Measurements from ENCODE around the gene RHEX. TPM values are rescaled to one million over a fixed set of nuclear protein-coding genes. Genes with fewer than 3 reads are reported as not detected.
A peak's percentile ranks its signal among the peaks of the same experiment; 100 is the strongest.

RHEX gene
- total RNA-seq, 4 donors from 2014 or later = 0.45 to 11.2 (median 7.7) TPM

DNA sequence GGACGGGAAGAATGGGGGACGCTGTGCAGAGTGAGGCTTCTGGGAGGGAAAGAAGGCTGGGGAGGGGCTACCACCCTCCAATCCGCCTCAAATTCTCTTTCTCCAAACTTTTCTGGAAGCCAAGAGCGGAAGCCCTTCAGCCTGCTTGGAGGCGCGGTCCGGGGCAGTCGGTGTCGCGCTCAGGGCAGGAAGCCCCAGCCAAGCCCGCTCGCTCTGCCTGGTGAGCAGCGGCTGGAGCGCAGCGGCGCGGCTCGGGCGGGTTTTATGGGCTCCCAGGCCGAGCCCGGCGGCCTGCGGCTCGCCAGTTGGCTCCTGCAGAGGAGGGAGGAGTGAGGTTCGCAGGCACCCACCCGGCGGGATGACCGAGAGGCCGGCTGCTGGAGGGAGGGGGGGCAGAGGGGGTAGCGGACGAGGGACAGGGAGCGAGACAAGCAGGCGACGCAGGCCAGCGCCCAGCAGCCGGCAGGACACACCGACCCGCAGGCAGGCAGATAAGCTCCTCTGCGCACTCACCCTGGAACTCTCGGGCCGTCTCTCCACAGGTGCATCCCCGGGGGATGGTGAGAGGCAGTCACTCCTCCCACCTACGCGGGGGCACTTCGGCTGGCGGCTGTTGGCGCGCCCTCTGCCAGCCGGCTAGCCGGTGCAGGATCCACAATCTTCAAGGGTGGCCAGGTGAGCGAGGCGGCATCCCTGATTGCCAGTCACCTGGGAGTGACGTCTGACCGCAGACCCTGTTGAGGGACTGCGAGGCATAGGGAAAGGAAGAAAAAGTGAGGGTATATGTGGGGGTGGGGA lies 64.4 kb downstream of the RHEX start, which contains the start of gene AVPR1B:
Gene AVPR1B (minus strand): TSS at position 238 of the 798 bp plus-strand sequence. CDS start 498 bp downstream, outside the sequence.
- no peak for DNase-seq (ENCODE audit: extremely low spot score)
- Histone ChIP-seq H3K27ac (replicated peaks in 1 of 4) (no peak within 1 kb of the TSS), H3K27me3 (peaks cover 0 to 35% (median 0%) of the 10 kb centered on the region in 4 donors), H3K4me1 (peaks cover 9 to 16% (median 15%) of the 10 kb centered on the region in 4 donors), H3K36me3 (no peaks in the 10 kb centered on the region), H3K9me3 (peaks cover 0 to 13% (median 11%) of the 10 kb centered on the region in 4 donors), H3K4me3 (peak within 1 kb of the TSS; percentile 45 to 58 (median 50))
- WGBS = 1% methylated on average over 33 of the region's 55 CpGs
- TF ChIP-seq POLR2AphosphoS5 (IDR thresholded peaks at IDR 0.05) (no peak), POLR2A (IDR thresholded peaks at IDR 0.05; ENCODE audit: low read depth) (no peak), EP300 (IDR thresholded peaks at IDR 0.05) (no peak)
- TF ChIP-seq, protein P1, sequence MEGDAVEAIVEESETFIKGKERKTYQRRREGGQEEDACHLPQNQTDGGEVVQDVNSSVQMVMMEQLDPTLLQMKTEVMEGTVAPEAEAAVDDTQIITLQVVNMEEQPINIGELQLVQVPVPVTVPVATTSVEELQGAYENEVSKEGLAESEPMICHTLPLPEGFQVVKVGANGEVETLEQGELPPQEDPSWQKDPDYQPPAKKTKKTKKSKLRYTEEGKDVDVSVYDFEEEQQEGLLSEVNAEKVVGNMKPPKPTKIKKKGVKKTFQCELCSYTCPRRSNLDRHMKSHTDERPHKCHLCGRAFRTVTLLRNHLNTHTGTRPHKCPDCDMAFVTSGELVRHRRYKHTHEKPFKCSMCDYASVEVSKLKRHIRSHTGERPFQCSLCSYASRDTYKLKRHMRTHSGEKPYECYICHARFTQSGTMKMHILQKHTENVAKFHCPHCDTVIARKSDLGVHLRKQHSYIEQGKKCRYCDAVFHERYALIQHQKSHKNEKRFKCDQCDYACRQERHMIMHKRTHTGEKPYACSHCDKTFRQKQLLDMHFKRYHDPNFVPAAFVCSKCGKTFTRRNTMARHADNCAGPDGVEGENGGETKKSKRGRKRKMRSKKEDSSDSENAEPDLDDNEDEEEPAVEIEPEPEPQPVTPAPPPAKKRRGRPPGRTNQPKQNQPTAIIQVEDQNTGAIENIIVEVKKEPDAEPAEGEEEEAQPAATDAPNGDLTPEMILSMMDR (IDR thresholded peaks at IDR 0.05) = no peak
- intact Hi-C loops (cut with DNase I) = no loop called here

DNA sequence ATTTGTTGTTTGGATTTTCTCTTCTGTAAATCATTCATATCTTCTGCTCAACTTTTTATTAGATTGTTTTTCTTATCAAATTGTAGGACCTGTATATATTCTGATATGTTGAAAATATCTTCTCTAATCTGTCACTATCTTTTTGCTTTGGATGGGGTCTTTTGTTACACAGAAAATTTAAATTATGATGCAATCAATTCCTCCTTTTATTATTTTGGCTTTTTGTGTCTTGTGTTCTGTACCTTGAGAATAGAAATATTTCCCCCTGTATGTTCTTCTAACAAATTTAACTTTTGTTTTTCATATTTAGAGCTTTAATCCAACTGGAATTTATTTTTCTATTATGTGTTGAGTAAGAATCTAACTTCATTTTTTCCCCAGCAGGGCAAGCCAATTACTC lies 67.4 kb downstream of the RHEX start:
- H3K36me3 ChIP-seq = no peaks in the 10 kb centered on the region
- no peak for TF ChIP-seq POLR2A (IDR thresholded peaks at IDR 0.05; ENCODE audit: low read depth)
- TF ChIP-seq POLR2AphosphoS5 (IDR thresholded peaks at IDR 0.05) = no peak
- TF ChIP-seq, protein P1 (IDR thresholded peaks at IDR 0.05) = no peak
- TF ChIP-seq EP300 (IDR thresholded peaks at IDR 0.05) = no peak
- peaks cover 0 to 13% (median 11%) of the 10 kb centered on the region in 4 donors for H3K9me3 ChIP-seq
- no peak for DNase-seq (ENCODE audit: extremely low spot score)
- no peak overlapping the region for H3K27ac ChIP-seq (replicated peaks in 1 of 4)
- H3K4me3 ChIP-seq = no peak overlapping the region
- peaks cover 9 to 16% (median 15%) of the 10 kb centered on the region in 4 donors for H3K4me1 ChIP-seq
- H3K27me3 ChIP-seq = peaks cover 0 to 35% (median 0%) of the 10 kb centered on the region in 4 donors
- intact Hi-C loops (cut with DNase I) = no loop called here

DNA sequence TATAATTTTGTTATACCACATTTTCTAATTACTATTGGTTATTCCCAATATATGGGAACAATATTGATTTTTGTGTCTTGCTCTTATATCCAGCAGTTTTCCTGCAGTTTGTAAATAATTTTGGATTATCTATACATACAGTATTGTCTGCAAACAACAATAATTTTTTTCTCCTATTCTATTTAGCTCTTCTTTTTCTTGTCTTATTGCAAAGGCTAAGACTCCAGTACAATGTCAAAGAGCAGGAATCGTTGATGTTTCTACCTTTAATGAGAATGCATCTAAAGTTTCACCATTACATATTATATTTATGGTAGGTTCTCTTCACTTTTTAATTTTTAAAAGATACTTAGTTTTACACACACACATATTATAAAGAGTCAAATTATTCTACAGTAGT lies 68.3 kb downstream of the RHEX start:
- no peak overlapping the region for H3K4me3 ChIP-seq
- H3K4me1 ChIP-seq = peaks cover 9 to 16% (median 15%) of the 10 kb centered on the region in 4 donors
- TF ChIP-seq, protein P1 (IDR thresholded peaks at IDR 0.05) = no peak
- no peak for TF ChIP-seq EP300 (IDR thresholded peaks at IDR 0.05)
- TF ChIP-seq POLR2AphosphoS5 (IDR thresholded peaks at IDR 0.05) = no peak
- peaks cover 0 to 13% (median 11%) of the 10 kb centered on the region in 4 donors for H3K9me3 ChIP-seq
- DNase-seq (ENCODE audit: extremely low spot score) = no peak
- H3K27me3 ChIP-seq = peaks cover 0 to 28% (median 0%) of the 10 kb centered on the region in 4 donors
- H3K36me3 ChIP-seq = no peaks in the 10 kb centered on the region
- H3K27ac ChIP-seq (replicated peaks in 1 of 4) = no peak overlapping the region
- WGBS = 80% methylated on average over 1 of the region's 1 CpG
- intact Hi-C loops (cut with DNase I) = no loop called here

DNA sequence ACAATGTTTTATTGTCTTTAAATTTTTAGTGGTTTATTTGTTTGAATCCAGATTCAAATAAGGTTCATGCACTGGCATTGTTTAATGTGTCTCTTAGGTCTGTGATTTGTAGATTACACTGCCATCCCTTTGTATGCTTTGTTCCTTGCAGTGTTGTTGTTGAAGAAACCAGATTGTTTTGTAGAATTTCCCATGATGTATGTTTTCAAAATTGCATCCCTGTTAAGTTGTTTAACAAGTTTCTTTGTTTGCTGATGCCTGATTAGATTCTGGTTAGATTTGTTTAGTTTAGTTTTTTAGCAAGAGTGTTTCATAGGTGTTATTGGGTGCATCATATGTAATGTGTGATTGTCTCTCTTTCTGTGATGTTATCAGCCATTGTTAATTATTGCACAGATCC lies 69.7 kb downstream of the RHEX start:
- intact Hi-C loops (cut with DNase I) = no loop called here
- H3K27me3 ChIP-seq = peaks cover 0 to 24% (median 0%) of the 10 kb centered on the region in 4 donors
- no peak overlapping the region for H3K4me3 ChIP-seq
- H3K4me1 ChIP-seq = peaks cover 3 to 4% (median 4%) of the 10 kb centered on the region in 4 donors
- H3K36me3 ChIP-seq = no peaks in the 10 kb centered on the region
- TF ChIP-seq EP300 (IDR thresholded peaks at IDR 0.05) (no peak), POLR2A (IDR thresholded peaks at IDR 0.05; ENCODE audit: low read depth) (no peak), POLR2AphosphoS5 (IDR thresholded peaks at IDR 0.05) (no peak)
- TF ChIP-seq, protein P1 (IDR thresholded peaks at IDR 0.05) = no peak
- no peak for DNase-seq (ENCODE audit: extremely low spot score)
- H3K27ac ChIP-seq (replicated peaks in 1 of 4) = no peak overlapping the region
- peaks cover 0 to 13% (median 11%) of the 10 kb centered on the region in 4 donors for H3K9me3 ChIP-seq

Data from esophagus muscularis mucosa (tissue), 4 donors.